Left cardiac atrium (tissue), 4 donors: Measurements from ENCODE around the gene SSR3. TPM values are rescaled to one million over a fixed set of nuclear protein-coding genes. Genes with fewer than 3 reads are reported as not detected.
A peak's percentile ranks its signal among the peaks of the same experiment; 100 is the strongest.
"Not testable (repeated sequence)": the region's sequence is repeated elsewhere in the genome, so short reads cannot be mapped to it uniquely, and the experiment has no call there.

Experiments used
- ATAC-seq, 2 donors: fragments of 200-7000 bp; cut with Tn5 transposase; one replicate each; pipeline ENCODE4 v1.9.1; 2020; ENCODE audit warnings: mild to moderate bottlenecking in 2 of 2, moderate library complexity in 2 of 2
- DNase-seq: peaks from one replicate; pipeline ENCODE4 v3.0.0-alpha.2; 2020
- intact Hi-C, 2 donors: fragments of 100-400 bp; cut with DNase I; formaldehyde crosslinking; loops; one replicate each; pipeline versions ENCODE4 v1.14.1 to v1.15.1; 2022 to 2023
- long read RNA-seq: library from polyadenylated mRNA; unstranded; transcript quantifications from one replicate; pipeline ENCODE4 v2.0.0, GENCODE V29; 2021
- total RNA-seq, 2 donors: library from RNA; stranded (reverse); fragmentation: NEBNext Ultra II Directional; extraction: Animal tissue kit (Norgen Biotek cat#: 25700); gene quantifications; one replicate each; pipeline ENCODE4 v1.2.1, GENCODE V29; 2021
- donor health status: DM: no; HTN: yes; CAD: no.
- donor health status: DM: no; HTN: yes; CAD: no; lungs with severe emphysema.
- donor health status: DM: yes; HTN: yes; CAD: no.
- donor health status: Dilated cardiomyopathy.

Gene SSR3
- 100 to 1,000 TPM; 145 to 162 TPM for total RNA-seq
- long read RNA-seq, transcript SSR3-201 (5 exons, 3,716 nt) = major isoform, 114 of 125 reads
- long read RNA-seq, partial matches to known transcripts = 0 of 125 reads
- long read RNA-seq, other reads (novel, unspliced or antisense) = 8 of 125 reads

DNA sequence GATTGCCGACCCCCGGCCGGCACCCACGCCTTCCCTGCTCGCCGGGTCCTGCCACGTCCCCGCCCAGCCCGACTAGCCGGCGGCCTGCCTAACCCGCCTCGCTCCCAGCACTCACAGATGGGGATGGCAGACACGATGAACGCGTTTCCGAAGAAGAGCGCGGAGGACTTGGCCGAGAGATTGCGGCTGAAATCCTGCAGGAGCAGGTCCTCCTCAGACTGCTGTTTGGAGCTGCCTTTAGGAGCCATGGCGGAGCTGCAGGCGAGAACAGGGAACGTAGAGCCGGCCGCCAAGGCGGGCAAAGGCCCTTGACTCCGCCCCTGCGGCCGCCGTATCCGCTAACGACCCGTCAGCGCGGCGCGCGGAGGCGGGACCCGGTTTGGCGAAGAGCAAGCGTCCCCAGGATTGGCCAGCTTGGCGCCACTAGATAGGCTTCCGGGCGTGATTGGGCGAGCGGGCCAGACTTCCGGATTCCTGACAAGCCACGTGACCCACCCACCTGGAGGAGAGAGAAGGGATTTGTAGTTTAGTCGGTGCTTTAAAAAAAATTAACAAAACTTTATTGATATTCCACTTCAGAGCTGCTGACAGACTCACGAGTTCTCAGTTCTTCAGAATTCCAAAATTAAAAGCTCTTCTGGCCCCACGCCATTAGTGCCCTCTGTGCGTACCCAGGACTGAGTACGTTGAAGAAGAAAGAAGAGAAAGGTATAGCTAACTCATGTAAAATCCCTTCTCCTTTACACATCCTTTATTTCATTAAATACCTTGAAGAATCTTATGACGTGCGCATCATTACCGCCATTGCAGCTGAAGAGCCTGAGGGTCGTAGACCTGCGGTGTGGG is at the start of gene SSR3:
TSS of gene SSR3 (minus strand) at position 276 of the 846 bp plus-strand sequence. CDS start at position 248, 28 bp downstream.
- intact Hi-C loops = loop anchor here (5.0 to 10.0 kb wide), 3 partner anchors 117 to 577 kb away; partner anchors contain the start of gene TIPARP (in 2 of the 2)
- DNase-seq (peak; percentile 100), ATAC-seq (peak; percentile 100)

- ATAC-seq (no peak), DNase-seq (no peak)
- intact Hi-C loops = no loop called here
Observed at GRCh38 chr3:156604064-156604641, 49.2 kb upstream of the SSR3 start.

DNA sequence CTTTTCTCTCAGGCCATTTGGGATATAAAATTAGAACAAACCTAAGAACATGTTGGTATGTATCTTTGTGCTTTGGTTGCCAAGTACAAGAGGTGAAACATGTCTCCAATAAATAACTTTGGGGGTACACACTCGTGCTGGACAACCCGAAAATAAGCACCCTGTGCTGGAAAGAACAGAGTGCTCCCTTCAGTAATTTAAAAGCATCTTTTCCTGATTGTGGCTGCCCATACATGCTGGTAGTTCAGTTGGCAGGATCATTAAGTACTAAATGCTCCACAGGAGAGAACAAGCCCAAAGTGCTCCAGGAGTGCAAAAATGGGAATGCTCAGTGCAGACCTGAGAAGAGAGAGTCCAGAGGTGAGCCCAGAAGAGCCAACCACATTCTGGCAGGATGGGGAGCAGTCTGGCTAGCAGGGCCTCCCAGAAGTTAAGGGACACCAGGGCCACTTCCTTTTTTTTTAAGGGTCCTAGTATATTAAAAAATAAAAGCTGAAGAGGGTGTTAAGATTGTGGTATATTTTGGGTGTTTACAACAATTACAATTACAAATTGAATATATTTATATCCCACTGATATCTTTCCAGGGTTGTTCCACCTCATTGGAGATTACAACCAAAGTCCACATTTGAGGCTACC is 48.6 kb upstream of the SSR3 start:
- ATAC-seq (no peak), DNase-seq (no peak)
- intact Hi-C loops = no loop called here

GRCh38 chr3:156602424-156602823 is 47.5 kb upstream of the SSR3 start:
- DNase-seq (no peak), ATAC-seq (no peak)
- intact Hi-C loops = no loop called here

- intact Hi-C loops = no loop called here
- ATAC-seq (no peak), DNase-seq (no peak)
Observed at GRCh38 chr3:156601497-156601896, 46.6 kb upstream of the SSR3 start.

GRCh38 chr3:156600834-156601233 is 45.9 kb upstream of the SSR3 start:
- intact Hi-C loops = no loop called here
- ATAC-seq = no peak
- DNase-seq = no peak

- intact Hi-C loops = no loop called here
- no peak for DNase-seq
- ATAC-seq = no peak
Observed at GRCh38 chr3:156599089-156599874, 44.4 kb upstream of the SSR3 start.

DNA sequence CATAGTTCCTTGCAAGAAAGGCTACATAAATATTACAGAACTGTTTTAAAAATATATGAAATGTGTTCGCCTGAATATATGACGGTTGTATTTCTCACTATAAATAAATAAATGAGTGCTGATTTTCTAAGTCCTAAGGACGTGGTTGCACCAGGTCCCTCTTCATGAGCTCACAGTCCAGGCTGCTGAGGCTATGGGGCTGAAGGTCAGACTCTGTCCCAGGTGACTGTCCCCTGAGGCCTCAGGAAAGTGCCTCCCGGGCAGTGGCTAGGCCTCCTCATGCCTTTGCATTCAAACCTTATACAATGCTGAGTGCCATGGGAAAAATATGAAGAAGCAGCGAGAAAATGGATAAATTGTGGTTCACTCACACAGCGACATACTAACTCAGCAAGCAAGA is 43.5 kb upstream of the SSR3 start:
- DNase-seq = no peak
- ATAC-seq = no peak
- intact Hi-C loops = no loop called here

- intact Hi-C loops = no loop called here
- ATAC-seq = peak in 1 of 2 donors; percentile 23
- DNase-seq = no peak
Observed at GRCh38 chr3:156594219-156594683, 39.3 kb upstream of the SSR3 start.

DNA sequence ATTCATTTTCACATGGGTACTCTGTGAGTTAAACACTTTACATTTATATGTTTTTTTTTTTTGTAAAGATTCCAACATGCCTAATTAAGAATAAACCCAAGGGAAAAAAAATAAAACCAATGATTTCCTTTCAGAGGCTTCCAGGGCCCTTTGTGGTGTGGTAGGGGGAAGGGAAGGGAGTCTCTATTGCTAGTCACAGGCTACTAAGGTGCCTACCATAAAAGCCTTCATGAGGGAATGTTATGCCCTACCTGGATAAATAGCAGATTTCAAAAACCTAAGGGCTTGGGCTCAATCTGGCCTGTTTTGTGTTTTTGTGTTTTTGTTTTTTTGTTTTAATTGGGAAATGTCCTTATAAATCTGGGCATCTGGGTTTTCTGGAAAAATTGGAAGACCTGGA is 38.9 kb upstream of the SSR3 start:
- ATAC-seq = no peak
- DNase-seq = no peak
- intact Hi-C loops = no loop called here

DNA sequence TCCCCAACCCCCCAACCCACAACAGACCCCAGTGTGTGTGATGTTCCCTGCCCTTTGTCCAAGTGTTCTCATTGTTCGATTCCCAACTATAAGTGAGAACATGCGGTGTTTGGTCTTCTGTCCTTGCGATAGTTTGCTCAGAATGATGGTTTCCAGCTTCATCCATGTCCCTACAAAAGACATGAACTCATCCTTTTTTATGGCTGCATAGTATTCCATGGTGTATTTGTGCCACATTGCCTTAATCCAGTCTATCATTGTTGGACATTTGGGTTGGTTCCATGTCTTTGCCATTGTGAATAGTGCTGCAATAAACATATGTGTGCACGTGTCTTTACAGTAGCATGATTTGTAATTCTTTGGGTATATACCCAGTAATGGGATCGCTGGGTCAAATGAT is 34.9 kb upstream of the SSR3 start:
- DNase-seq, ATAC-seq, intact Hi-C loops: not testable (repeated sequence)

DNA sequence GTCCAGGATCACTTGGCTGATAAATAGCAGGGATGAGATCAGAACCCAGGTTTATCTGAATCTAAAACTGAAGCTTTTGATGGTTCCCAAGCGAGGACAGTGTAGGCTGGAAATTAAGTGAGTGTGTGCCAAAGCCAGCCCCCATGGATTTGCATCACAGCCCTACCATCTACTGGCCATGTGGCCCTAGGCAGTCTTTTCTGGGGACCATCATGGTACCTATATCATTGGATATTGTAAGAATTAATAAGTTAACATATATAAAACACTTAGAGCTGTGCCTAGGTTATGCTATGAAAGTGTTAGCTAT is 32.8 kb upstream of the SSR3 start:
- intact Hi-C loops = no loop called here
- ATAC-seq (peak in 1 of 2 donors; percentile 59), DNase-seq (no peak)

DNA sequence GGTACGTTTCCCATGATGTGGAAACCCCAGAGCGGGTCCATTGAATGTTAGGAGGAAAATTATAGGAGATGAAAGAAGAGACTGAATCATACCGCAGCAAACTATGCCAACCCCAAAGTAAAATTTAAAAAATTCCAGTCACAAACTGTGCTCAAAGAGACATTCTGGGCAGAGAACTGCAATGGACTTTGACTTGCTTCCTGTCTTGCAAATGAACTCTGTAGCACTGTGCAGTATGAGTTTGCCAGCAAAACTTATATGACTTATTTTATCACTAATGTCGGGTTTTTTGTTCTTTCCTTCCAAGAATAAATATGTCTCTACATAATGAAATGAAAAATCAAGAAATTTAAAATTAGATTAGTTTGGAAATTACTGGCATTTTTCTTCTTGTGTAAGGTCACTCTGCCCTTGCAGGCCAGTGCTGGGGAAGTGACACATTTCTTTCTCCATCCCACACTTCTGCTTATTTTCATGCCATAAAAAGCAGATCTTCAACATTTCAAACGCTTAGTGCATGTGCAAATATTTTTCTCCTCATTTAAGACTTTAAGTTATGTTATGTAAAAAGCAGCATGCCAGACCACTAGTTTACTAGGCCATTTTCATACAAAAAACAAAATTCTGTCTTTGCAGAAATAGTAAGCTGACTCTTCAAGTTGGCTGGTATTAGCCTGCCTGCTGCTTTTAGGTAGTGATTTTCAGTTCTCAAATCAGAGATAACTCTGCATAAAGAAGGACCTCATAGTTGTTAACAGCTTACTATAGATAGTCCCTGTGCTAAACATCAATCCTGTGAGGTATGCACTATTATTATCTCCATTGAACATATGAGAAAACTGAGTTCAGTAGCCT is 32.2 kb upstream of the SSR3 start:
- ATAC-seq (peak; percentile 34 to 54), DNase-seq (no peak)
- intact Hi-C loops = no loop called here

DNA sequence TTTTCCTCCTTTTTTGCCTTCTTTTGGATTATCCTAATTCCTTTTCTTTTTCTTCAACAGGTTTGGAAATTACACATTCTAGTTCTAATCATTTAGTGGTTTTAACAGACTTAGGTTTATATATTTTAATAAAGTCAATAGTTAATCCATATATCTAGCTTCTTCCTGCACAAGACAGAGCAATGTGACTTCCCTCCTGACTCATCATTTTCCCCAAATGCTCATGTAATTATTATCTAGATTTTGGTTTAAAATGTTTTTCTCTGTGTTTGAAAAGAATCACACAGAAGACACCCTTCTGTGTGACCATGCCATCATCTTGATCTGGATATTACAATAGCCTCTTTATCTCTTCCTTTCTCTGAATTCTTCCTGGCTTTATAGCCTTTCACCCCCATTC is 28.6 kb upstream of the SSR3 start:
- intact Hi-C loops = no loop called here
- no peak for DNase-seq
- ATAC-seq = no peak

GRCh38 chr3:156582532-156583183 is 27.7 kb upstream of the SSR3 start:
- intact Hi-C loops = no loop called here
- no peak for ATAC-seq

GRCh38 chr3:156581954-156582353 is 27.0 kb upstream of the SSR3 start:
- DNase-seq (no peak), ATAC-seq (no peak)
- intact Hi-C loops = no loop called here

More at GRCh38 chr3:156582532-156583183, 27.7 kb upstream of the SSR3 start:
- DNase-seq = no peak

GRCh38 chr3:156581033-156581432 is 26.1 kb upstream of the SSR3 start:
- no peak for DNase-seq
- intact Hi-C loops = no loop called here
- no peak for ATAC-seq

- intact Hi-C loops = no loop called here
Observed at GRCh38 chr3:156579427-156579851, 24.5 kb upstream of the SSR3 start.

More at GRCh38 chr3:156579427-156579851, 24.5 kb upstream of the SSR3 start:
- DNase-seq (no peak), ATAC-seq (peak in 1 of 2 donors; percentile 71)
